GM12872 (cell line): Measurements from ENCODE around the gene MSMP.

Source experiments
- TF ChIP-seq, protein P1 (sequence below): IDR thresholded peaks from 3 replicates; pipeline ENCODE4 v1.5.1; 2011; ENCODE audit warnings: low read depth, mild to moderate bottlenecking, low read length, moderate library complexity; ENCODE audit not compliant: insufficient read depth

The MSMP gene

DNA sequence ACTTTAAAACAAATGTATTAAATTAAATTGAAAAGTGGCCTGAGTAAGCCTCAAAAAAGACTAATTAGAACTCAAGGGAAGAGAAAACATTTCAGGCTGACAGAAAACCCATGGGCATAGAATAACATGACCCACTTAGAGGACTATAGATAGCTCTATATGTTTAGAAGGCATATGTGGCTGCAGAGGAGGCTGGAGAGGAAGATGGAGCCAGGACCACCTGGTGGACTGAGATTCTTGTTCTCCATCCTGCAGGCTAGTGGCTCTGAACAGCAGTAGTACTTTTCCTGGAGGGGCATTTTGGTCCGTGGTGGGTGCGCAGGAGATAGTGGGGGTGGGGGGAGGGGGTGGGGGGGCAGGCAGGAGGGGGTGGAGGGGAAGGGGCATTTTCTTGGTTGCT lies 27.0 kb upstream of the MSMP start:
- TF ChIP-seq, protein P1, sequence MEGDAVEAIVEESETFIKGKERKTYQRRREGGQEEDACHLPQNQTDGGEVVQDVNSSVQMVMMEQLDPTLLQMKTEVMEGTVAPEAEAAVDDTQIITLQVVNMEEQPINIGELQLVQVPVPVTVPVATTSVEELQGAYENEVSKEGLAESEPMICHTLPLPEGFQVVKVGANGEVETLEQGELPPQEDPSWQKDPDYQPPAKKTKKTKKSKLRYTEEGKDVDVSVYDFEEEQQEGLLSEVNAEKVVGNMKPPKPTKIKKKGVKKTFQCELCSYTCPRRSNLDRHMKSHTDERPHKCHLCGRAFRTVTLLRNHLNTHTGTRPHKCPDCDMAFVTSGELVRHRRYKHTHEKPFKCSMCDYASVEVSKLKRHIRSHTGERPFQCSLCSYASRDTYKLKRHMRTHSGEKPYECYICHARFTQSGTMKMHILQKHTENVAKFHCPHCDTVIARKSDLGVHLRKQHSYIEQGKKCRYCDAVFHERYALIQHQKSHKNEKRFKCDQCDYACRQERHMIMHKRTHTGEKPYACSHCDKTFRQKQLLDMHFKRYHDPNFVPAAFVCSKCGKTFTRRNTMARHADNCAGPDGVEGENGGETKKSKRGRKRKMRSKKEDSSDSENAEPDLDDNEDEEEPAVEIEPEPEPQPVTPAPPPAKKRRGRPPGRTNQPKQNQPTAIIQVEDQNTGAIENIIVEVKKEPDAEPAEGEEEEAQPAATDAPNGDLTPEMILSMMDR = no peak

DNA sequence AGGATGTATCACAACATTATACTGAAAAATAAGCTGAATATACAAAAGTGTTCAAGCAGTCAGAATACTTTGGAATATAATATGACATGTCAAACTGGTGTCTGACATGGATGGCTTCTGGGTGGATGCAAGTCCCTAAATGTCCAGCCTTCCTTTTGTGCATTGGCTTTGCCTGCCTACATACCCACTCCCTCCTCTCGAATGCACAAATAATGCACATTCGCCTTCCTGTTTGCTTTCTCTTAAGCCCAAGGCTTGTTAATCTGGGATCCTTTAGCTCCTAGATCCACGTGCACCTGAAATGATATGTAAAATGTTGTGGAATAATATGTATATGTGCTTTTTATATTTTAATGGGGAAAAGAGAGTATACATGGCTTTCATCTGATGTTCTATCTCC lies 24.4 kb upstream of the MSMP start:
- TF ChIP-seq, protein P1 = no peak

DNA sequence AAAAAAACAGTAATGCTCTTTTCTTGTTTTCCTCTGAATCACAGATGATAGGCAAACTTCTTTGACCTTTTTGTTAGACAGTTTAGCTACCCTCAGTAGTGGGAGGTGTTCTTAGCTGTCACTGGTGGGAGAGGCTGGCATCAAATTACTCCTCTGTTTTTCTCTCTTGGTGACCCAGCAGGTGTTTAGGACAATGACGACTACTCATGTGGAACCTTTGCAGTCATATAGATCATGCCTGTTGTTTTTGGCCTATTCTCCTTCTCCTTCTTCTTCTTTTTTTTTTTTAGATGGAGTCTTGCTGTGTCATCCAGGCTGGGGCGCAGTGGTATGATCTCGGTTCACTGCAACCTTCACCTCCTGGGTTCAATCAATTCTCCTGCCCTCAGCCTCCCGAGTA lies 21.9 kb upstream of the MSMP start:
- TF ChIP-seq, protein P1 = no peak

DNA sequence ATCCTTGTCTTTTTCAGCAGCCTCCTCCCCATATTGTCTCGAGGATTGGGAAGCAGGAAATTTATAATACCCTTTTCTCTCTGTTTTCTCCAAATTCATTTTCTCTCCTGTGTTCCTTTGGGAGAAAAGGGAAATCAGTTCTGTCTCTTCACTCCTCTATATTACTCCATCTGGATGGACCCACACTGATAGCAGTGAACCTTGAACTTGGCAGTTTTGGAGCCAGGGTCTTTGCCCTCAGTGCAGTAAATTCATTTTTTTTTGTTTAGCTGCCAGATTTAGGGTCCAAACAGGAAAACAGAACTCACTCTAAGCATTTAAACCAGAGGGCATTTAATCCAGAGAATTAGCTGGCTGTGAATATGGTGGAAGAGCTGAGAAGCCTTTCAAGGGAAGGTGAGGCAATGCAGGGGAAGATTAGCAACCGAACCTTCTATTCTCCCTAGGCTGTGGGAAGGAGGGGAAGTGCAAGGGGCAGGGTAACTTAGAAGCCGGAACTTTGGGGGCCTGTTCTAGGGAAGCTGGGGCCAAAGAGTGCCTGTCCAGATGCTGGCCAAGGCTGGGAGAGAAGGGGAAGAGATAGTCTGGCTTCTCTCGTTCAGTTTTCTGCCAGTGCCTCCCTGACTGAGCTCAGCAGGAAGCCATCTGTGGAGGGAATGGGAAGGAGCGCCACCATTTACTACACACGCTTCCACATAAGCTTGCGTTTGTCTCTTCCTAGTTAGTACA lies 21.0 kb upstream of the MSMP start:
- TF ChIP-seq, protein P1 = no peak

DNA sequence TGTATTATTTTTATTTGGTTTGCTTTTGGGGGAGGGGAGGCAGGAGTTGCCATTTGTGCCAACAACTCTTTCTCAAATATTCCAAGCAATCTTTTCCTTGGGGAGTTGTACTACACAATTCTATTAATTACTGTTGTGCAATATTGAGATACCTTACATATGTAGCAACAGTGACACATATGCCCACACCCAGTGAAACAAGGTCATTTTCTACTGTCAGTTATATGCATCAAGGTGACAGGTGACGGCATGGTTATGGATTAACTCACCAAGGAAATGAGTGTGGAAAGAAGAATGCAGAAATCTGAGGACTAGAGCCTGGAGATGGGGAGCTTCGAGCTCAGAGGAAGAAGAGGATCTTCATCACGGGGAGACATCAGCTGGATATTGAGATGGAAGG lies 17.9 kb upstream of the MSMP start:
- TF ChIP-seq, protein P1 = no peak

DNA sequence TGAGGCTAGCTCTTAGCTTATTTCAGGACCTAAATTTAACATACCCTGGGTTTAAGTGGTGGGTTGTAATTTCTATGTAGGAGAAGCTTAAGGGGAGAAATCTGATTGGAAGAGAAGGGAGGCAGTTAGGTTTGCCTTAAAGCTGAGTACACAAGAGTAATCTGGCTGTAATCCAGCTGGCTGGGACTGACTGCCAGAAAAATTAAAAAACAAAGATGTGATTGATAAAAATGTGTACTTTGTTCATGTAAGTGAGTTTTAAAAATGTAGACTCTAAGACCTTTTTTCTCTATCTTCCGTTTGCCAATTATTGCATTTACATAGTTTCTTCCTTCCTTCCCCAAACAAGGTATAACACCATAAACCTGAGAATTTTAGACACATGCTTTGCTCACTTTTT lies 17.5 kb upstream of the MSMP start:
- TF ChIP-seq, protein P1 = no peak

DNA sequence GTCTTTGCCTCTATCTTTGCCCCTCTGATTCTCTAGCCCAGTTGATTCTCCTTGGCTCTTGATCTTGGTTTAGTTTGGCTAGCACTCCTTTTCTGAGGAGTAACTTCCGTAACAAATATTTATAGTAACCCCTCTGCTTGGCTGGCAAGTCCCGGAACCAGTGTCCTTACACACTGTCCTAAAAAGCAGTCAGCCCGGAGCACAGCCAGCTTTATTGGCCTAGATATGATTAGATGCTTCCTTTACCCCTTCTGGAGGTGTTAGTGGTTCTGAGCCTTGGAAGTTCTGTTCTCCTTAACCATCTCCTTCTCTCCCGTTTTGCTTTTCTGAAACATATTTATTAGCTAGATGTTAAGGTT lies 17.0 kb upstream of the MSMP start:
- TF ChIP-seq, protein P1 = no peak

DNA sequence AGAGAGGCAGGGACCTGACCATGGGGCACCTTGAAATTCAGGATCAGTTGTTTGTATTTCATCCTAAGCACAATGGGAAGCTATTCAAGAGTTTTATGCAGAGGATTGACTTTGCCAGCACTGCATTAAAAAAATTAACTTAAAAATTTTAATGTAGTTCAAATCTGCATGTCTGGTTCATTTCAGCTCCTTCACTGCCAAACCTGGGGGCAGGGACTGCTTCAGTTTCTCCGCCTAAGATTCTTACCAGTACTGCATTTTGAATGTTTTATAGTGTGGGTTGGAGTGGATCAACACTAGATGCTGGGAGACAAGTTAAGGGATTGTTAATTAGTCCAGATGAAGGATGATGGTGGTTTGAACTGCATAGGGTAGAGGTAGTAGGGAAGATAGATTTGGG lies 15.7 kb upstream of the MSMP start:
- TF ChIP-seq, protein P1 = no peak
